Endothelial cell of umbilical vein (primary cell): ENCODE measurements around the gene RGS17. TPM values are rescaled to one million over a fixed set of nuclear protein-coding genes. Genes with fewer than 3 reads are reported as not detected.

Experiments used
- BruUV-seq: library from RNA; stranded (reverse); fragments of 400-500 nt; replicated peaks from 2 replicates; lab custom pipeline; 2021; lab: Mats Ljungman, UMichigan
- CTCF ChIA-PET: fragments of 300-600, 350-600 bp; sonication (Branson Sonifier 250); formaldehyde crosslinking; loops from one replicate; lab custom pipeline; 2021; ENCODE audit warnings: antibody characterized with exemption, inconsistent platforms; lab: Charles Lee
- POLR2A ChIA-PET: fragments of 300-600, 350-600 bp; sonication (Branson Sonifier 250); formaldehyde crosslinking; loops from one replicate; lab custom pipeline; 2021; ENCODE audit warnings: antibody characterized with exemption, inconsistent platforms; lab: Charles Lee
- DNase-seq: peaks from one replicate; pipeline ENCODE4 v3.0.0-alpha.2; 2011; ENCODE audit warnings: low read depth, low spot score
- FAIRE-seq: peaks from 2 replicates; lab custom pipeline; 2011; peaks lifted over from hg19 to GRCh38; lab: Jason Lieb, UNC
- H2AFZ ChIP-seq: 2 replicates; pipeline ENCODE4 v1.6.0; 2012; ENCODE audit warnings: low read depth, low read length, control low read depth, inconsistent platforms
- H3K27ac ChIP-seq: 2 replicates; pipeline ENCODE4 v1.5.1; 2011; ENCODE audit warnings: low read depth, mild to moderate bottlenecking, control low read depth, low read length, moderate library complexity; ENCODE audit not compliant: insufficient read depth
- H3K27me3 ChIP-seq, 2 experiments: 2 replicates each; pipeline versions ENCODE4 v1.6.0 to v1.6.1; 2011; ENCODE audit warnings: low read length in 2 of 2, mixed read lengths in 1 of 2; ENCODE audit not compliant: control insufficient read depth in 2 of 2, insufficient read depth in 2 of 2
- H3K36me3 ChIP-seq, 2 experiments: 2 replicates in 1 of 2; 3 replicates in 1 of 2; pipeline ENCODE4 v1.5.1; 2011; ENCODE audit warnings: low read length in 2 of 2, mild to moderate bottlenecking in 1 of 2, moderate library complexity in 1 of 2; ENCODE audit not compliant: control insufficient read depth in 2 of 2, insufficient read depth in 2 of 2; ENCODE audit errors: extremely low read depth in 1 of 2
- H3K4me1 ChIP-seq: 3 replicates; pipeline ENCODE4 v1.5.1; 2011; ENCODE audit warnings: mild to moderate bottlenecking, low read length; ENCODE audit not compliant: control insufficient read depth, insufficient read depth; ENCODE audit errors: extremely low read depth
- H3K4me2 ChIP-seq: 2 replicates; pipeline ENCODE4 v1.6.1; 2011; ENCODE audit warnings: low read length, control low read depth, mixed read lengths; ENCODE audit not compliant: insufficient read depth
- H3K4me3 ChIP-seq, 3 experiments: fragments of 200-600 bp in 1 of 3; sonication (generic), shearing (Covaris generic) in 1 of 3; replicated peaks in 1 of 3; 2 replicates each; pipeline ENCODE4 v1.5.1; 2011 to 2016; ENCODE audit warnings: control low read depth in 3 of 3, low read length in 3 of 3, mild to moderate bottlenecking in 2 of 3, inconsistent platforms in 1 of 3, low read depth in 1 of 3, moderate library complexity in 1 of 3; ENCODE audit not compliant: insufficient read depth in 1 of 3
- H3K79me2 ChIP-seq: 2 replicates; pipeline ENCODE4 v1.6.0; 2012; ENCODE audit warnings: low read length, inconsistent platforms; ENCODE audit not compliant: control insufficient read depth, insufficient read depth
- H3K9ac ChIP-seq: replicated peaks from 2 replicates; pipeline ENCODE3; 2011; ENCODE audit warnings: low read length, control low read depth; ENCODE audit not compliant: insufficient read depth; ENCODE audit errors: extremely low read depth
- H3K9me1 ChIP-seq: replicated peaks from 3 replicates; pipeline ENCODE4 v1.6.0; 2011; ENCODE audit warnings: mild to moderate bottlenecking, low read length; ENCODE audit not compliant: control insufficient read depth, insufficient read depth; ENCODE audit errors: extremely low read depth
- H3K9me3 ChIP-seq: replicated peaks from 2 replicates; pipeline ENCODE4 v1.5.1; 2012; ENCODE audit warnings: low read length, inconsistent platforms; ENCODE audit not compliant: control insufficient read depth, insufficient read depth
- H4K20me1 ChIP-seq: replicated peaks from 2 replicates; pipeline ENCODE3; 2011; ENCODE audit warnings: mild to moderate bottlenecking, low read length; ENCODE audit not compliant: control insufficient read depth, insufficient read depth; ENCODE audit errors: extremely low read depth
- CTCF ChIP-seq, 2 donors: IDR thresholded peaks; 1 replicate in 1 of 2; 2 replicates in 1 of 2; pipeline ENCODE4 v1.5.1; 2011; ENCODE audit warnings: low read length in 2 of 2, mild to moderate bottlenecking in 2 of 2, moderate library complexity in 2 of 2, control low read depth in 1 of 2, inconsistent platforms in 1 of 2, low read depth in 1 of 2; ENCODE audit not compliant: insufficient read depth in 1 of 2; ENCODE audit errors: extremely low read depth in 1 of 2
- EZH2 ChIP-seq: IDR thresholded peaks from 2 replicates; pipeline ENCODE4 v1.6.1; 2012; ENCODE audit warnings: borderline replicate concordance, low read depth, mild to moderate bottlenecking, moderate library complexity, low read length, inconsistent platforms; ENCODE audit not compliant: severe bottlenecking
- FOS ChIP-seq: IDR thresholded peaks from 2 replicates; pipeline ENCODE4 v1.6.1; 2011; ENCODE audit warnings: mild to moderate bottlenecking, low read length, moderate library complexity, borderline replicate concordance; ENCODE audit not compliant: insufficient read depth
- GATA2 ChIP-seq: IDR thresholded peaks from 2 replicates; pipeline ENCODE4 v1.7.0; 2011; ENCODE audit warnings: low read depth, mild to moderate bottlenecking, moderate library complexity, mixed read lengths, low read length; ENCODE audit not compliant: insufficient read length, insufficient read depth
- JUN ChIP-seq: IDR thresholded peaks from 2 replicates; pipeline ENCODE4 v1.6.1; 2011; ENCODE audit warnings: borderline replicate concordance, low read depth; ENCODE audit not compliant: insufficient read length, insufficient read depth
- MAX ChIP-seq: IDR thresholded peaks from 2 replicates; pipeline ENCODE4 v1.6.1; 2011; ENCODE audit not compliant: insufficient read depth, insufficient read length
- MYC ChIP-seq: IDR thresholded peaks from one replicate; pipeline ENCODE4 v1.6.1; 2011; ENCODE audit warnings: mild to moderate bottlenecking, low read depth, low read length
- POLR2A ChIP-seq: IDR thresholded peaks from 2 replicates; pipeline ENCODE4 v1.6.1; 2012; ENCODE audit warnings: low read depth, mild to moderate bottlenecking, control low read depth, low read length
- POLR2AphosphoS5 ChIP-seq: IDR thresholded peaks from 2 replicates; pipeline ENCODE4 v1.6.1; 2012; ENCODE audit warnings: low read depth, mild to moderate bottlenecking, control low read depth, low read length, moderate library complexity; ENCODE audit not compliant: insufficient read depth
- dilution Hi-C: fragments of 300-500 bp; cut with MboI; formaldehyde crosslinking; loops from one replicate; pipeline ENCODE4 v1.15.0; 2019; ENCODE audit warnings: low sequenced_read_pairs; ENCODE audit not compliant: extremely low pct_ligation_motif_present
- intact Hi-C: fragments of 100-400 bp; cut with micrococcal nuclease; formaldehyde crosslinking; loops from one replicate; pipeline ENCODE4 v1.10.0; 2022
- polyA plus RNA-seq, 4 experiments: library from polyadenylated mRNA; depleted of rRNA in 3 of 4; stranded (reverse) in 3 of 4; unstranded in 1 of 4; fragments of >200 nt; gene quantifications; 2 replicates each; pipeline versions ENCODE4 v1.2.1 to v1.2.3, GENCODE V29; 2011 to 2012; ENCODE audit warnings: missing spikeins in 1 of 4
- total RNA-seq: library from RNA; stranded (reverse); gene quantifications from 2 replicates; pipeline ENCODE4 v1.2.3, GENCODE V29; 2021

RGS17 gene
- total and polyA plus RNA-seq, 2 donors (not counting 3 experiments of a cell fraction or from before 2014, with no cell fraction given): 0.40 to 1.1 TPM

DNA sequence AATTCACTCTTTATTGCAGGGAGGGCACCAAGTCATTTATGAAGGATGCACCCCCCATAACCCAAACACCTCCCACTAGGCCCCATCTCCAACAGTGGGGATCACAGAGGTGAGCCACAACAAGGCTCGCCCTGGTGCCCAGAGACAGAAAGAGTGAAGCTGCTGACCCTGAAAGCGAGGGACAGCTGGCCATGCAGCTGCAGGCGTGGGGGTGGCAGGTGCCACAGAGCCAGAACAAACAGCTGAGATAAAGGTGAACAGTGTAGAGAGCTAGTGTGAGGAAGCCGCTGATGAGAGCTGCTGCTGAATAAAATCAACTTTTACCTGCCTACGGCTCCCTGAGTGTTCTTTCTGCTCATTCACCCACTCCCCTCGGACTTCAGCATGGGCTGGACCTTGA lies 18.8 kb upstream of the RGS17 start:
- intact Hi-C loops (no loop called here), dilution Hi-C loops (no loop called here)
- Histone ChIP-seq H3K4me2 (no peak overlapping the region), H3K79me2 (no peaks in the 10 kb centered on the region), H2AFZ (no peak overlapping the region), H3K9ac (no peak overlapping the region), H3K27me3 (no peaks in the 10 kb centered on the region), H4K20me1 (no peaks in the 10 kb centered on the region), H3K9me1 (no peaks in the 10 kb centered on the region), H3K9me3 (no peaks in the 10 kb centered on the region), H3K4me3 (no peak overlapping the region), H3K36me3 (no peaks in the 10 kb centered on the region), H3K4me1 (no peaks in the 10 kb centered on the region), H3K27ac (no peak overlapping the region)
- ChIA-PET POLR2A (no interaction called here), CTCF (no interaction called here)
- BruUV-seq: no TSS peak
- FAIRE-seq (no peak), DNase-seq (no peak)
- no peak for TF ChIP-seq CTCF (IDR thresholded peaks at IDR 0.05; ENCODE audit: extremely low read depth in 1 of 2, insufficient read depth in 1 of 2, low read depth in 1 of 2, low read length in 2 of 2)
- TF ChIP-seq MYC: no peak
- no peak for TF ChIP-seq POLR2A
- TF ChIP-seq EZH2: no peak
- no peak for TF ChIP-seq GATA2
- no peak for TF ChIP-seq JUN
- TF ChIP-seq FOS: no peak

DNA sequence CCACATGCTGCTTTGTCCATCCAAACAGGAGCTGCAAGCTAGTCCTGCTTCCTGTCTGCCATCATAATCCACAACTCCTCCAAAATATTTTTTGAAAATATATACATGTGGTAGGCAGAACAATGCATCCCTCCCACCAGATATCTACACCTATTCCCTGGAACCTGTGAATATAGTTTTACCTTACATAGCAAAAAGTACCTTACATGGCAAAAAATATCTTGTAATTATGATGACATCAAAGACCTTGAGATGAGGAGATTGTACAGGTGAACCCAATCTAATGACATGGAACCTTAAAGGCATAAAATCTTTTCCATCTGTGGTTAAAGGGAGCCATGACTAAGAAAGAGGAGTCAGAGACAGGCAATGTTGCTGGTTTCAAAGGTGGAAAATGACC lies 15.3 kb upstream of the RGS17 start:
- FAIRE-seq (no peak), DNase-seq (no peak)
- Histone ChIP-seq H3K4me2 (no peak overlapping the region), H3K9me1 (no peaks in the 10 kb centered on the region), H3K36me3 (no peaks in the 10 kb centered on the region), H3K79me2 (no peaks in the 10 kb centered on the region), H3K4me1 (no peaks in the 10 kb centered on the region), H3K27me3 (no peaks in the 10 kb centered on the region), H3K4me3 (no peak overlapping the region), H3K9ac (no peak overlapping the region), H2AFZ (no peak overlapping the region), H3K9me3 (no peaks in the 10 kb centered on the region), H4K20me1 (no peaks in the 10 kb centered on the region), H3K27ac (no peak overlapping the region)
- TF ChIP-seq GATA2 (no peak), JUN (no peak), EZH2 (no peak), FOS (no peak), MYC (no peak), MAX (no peak), POLR2AphosphoS5 (no peak), POLR2A (no peak), CTCF (IDR thresholded peaks at IDR 0.05; ENCODE audit: extremely low read depth in 1 of 2, insufficient read depth in 1 of 2, low read depth in 1 of 2, low read length in 2 of 2) (no peak)
- dilution Hi-C loops: no loop called here
- ChIA-PET CTCF (no interaction called here), POLR2A (no interaction called here)
- intact Hi-C loops: no loop called here
- no TSS peak for BruUV-seq
